MM.1S (cell line): Measurements from ENCODE around the gene ECPAS.

ENCODE experiments used
- CTCF ChIP-seq: fragments of 300-600 bp; sonication (generic); IDR thresholded peaks from 2 replicates; pipeline ENCODE4 v1.5.1; 2016; ENCODE audit warnings: antibody characterized with exemption, low read length, mixed read lengths
- EZH2phosphoT487 ChIP-seq: fragments of 300-600 bp; sonication (generic); IDR thresholded peaks from 2 replicates; pipeline ENCODE4 v1.6.1; 2018; ENCODE audit warnings: antibody characterized with exemption, low read length

GRCh38 chr9:111399211-111399739, 84.9 kb downstream of the ECPAS start:
- TF ChIP-seq CTCF (no peak), EZH2phosphoT487 (no peak)
